Urinary bladder (tissue), 4 donors: Measurements from ENCODE around the gene DYSF. TPM values are rescaled to one million over a fixed set of nuclear protein-coding genes. Genes with fewer than 3 reads are reported as not detected.

Source experiments
- DNase-seq: peaks from one replicate; pipeline ENCODE4 v3.0.0-alpha.2; 2015; ENCODE audit errors: extremely low spot score
- H3K27ac ChIP-seq: one replicate; pipeline ENCODE4 v1.5.1; 2013; ENCODE audit warnings: low read depth, mild to moderate bottlenecking, moderate library complexity
- H3K36me3 ChIP-seq: one replicate; pipeline ENCODE4 v1.6.1; 2013; ENCODE audit warnings: mild to moderate bottlenecking, moderate library complexity; ENCODE audit not compliant: insufficient read depth
- H3K4me1 ChIP-seq: one replicate; pipeline ENCODE4 v1.6.1; 2013; ENCODE audit warnings: mild to moderate bottlenecking, moderate library complexity; ENCODE audit not compliant: insufficient read depth
- H3K4me3 ChIP-seq: one replicate; pipeline ENCODE4 v1.5.1; 2013; ENCODE audit warnings: low read depth, low read length
- WGBS: extraction: QIAGEN DNeasy Blood & Tissue Kit; methylation state at CpG from one replicate; pipeline ENCODE4 v1.1.7; 2013; 5-methylcytosine and 5-hydroxymethylcytosine counted together
- polyA plus RNA-seq: library from polyadenylated mRNA; stranded (reverse); fragments of 200-250 nt; gene quantifications from one replicate; pipeline ENCODE4 v1.2.3, GENCODE V29; 2013
- total RNA-seq: library from RNA; depleted of rRNA; stranded (reverse); fragments of >200 nt; gene quantifications from one replicate; pipeline ENCODE4 v1.2.3, GENCODE V29; 2014
- donor health status: healthy with polysubstance abuse.
- donor health status: healthy.

Gene DYSF
- total and polyA plus RNA-seq, 2 donors: 19.0 to 22.9 TPM

DNA sequence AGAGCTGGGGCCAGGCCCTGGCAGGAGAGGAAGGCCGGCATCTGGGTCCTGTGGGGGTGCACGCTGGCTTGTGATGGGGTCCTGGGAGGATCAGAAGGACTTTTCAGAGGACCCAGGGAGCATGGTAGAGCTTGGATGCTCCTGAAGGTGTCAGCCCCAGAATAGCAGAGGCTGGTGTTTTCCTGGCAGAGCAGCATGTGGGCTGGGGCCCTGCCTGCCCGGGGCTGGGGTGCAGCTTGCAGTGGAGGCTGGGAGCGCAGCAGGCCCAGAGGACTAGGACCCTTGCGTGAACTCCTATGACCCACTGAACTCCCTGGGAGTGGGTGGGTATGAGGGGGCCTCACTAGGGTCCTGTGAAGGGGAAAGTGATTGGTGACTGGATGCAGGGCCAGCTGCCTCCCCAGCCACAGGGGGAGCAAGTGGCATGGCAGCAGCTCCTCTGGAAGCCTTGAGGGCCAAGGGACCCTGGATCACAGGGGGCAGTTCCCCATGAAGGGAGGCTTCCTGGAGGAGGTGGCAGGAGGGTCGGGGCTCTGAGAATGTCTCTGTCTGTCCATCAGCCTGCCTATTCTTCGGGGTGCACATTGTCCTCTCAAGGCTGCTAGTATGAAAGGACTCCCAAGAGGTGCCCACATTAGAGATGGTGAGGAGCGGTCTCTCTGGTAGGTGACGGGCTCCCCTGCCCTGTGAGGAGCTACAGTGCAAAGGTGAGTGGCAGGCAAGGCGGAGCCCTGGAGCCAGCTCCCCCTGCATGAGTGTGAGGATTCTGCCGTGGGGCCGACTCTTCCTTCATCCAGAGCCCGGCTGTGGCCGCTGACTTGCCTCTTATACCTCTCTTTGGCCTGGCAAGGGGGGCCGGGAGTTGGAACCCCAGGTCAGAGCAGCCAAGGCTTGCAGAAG lies 249.0 kb downstream of the DYSF start:
- no peak overlapping the region for H3K27ac ChIP-seq
- H3K4me3 ChIP-seq: no peak overlapping the region
- no peaks in the 10 kb centered on the region for H3K4me1 ChIP-seq
- no peaks in the 10 kb centered on the region for H3K36me3 ChIP-seq
- 85% methylated on average over 15 of the region's 15 CpGs for WGBS
- no peak for DNase-seq

DNA sequence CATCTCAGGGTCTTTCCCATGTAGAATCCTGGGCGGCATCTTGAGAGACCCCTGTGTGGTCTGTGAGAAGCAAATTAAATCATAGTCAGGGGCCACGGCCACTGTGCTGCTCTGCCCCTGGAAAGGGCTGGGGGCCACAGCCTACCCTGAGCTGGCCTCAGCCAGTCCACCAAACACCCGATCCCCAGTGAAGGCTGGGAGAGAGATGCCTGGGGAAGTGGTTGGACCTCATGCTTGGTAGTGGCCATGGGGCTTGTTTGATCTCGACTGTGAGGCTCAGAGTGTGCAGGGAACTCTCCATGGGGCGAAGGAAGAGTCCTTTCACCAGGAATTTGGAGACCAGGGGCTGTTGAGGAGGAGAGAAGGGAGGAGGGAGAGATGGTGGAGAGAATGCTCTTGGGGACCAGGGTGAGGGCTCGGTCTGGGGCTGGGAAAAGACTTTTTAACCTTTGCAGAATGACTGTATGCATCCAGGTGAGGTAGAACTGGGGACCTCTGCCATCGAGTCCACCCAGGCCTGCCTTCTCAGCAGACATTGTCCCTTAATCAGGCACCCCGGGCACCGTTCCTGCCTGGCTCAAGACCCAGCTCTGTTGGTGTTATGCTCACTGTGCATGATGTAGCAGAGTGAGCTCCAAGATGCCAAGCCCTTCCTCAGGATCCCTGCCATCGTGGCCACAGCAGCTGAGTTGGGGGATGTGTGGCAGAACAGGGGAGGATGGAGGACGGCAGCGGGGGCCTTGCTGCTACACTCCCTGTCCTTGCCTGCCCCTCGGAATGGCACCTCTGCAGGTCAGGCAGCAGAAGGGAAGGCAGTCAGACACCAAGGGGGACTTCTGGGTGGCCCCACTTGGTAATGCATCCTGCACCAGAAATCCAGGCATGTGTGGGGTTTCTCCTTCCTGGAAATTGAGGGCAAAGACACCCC lies 249.9 kb downstream of the DYSF start:
- Histone ChIP-seq H3K4me3 (no peak overlapping the region), H3K36me3 (no peaks in the 10 kb centered on the region), H3K27ac (no peak overlapping the region), H3K4me1 (no peaks in the 10 kb centered on the region)
- 83% methylated on average over 13 of the region's 13 CpGs for WGBS
- DNase-seq: no peak

DNA sequence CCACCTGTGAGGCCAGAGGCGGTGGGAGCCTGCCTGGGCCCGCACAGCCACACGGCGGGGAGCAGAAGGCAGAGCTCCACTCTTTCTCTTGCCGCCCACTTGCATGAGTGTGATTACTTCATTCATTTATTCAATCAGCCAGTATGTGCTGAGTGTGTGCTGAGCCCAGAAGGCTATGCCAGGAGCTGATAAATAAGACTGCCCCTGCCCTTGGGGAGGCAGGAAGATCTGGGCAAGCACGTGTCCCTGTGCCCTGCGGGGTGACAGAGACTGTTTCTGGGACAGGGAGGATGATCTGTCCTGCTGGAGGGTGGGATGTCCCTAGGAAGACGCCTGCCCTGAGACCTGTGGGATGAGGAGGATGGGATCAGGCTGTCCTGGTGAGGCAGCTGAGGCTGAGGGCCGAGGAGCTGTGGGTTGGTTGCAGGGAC lies 250.8 kb downstream of the DYSF start:
- WGBS: 84% methylated on average over 9 of the region's 9 CpGs
- Histone ChIP-seq H3K4me1 (no peaks in the 10 kb centered on the region), H3K27ac (no peak overlapping the region), H3K4me3 (no peak overlapping the region), H3K36me3 (no peaks in the 10 kb centered on the region)
- no peak for DNase-seq

DNA sequence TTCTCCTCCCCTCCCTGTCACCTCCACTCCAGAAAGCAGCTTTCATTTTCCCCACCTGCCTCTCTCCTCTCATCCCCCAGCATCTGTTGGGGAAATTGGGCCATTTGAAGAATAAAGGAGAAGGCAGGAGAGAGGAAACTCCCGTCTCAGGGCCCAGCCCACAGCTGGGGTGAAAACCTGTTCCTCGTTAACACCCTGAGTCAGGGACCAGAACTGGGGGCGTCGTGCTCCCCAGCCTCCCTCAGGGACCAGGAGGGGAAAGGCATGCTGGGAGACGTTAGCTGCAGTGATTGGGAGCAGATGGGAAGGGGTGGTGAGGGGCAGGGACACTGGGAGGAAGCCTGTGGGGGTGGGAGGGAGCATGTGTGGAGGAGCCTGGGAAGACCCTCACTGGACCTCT lies 251.3 kb downstream of the DYSF start:
- no peak overlapping the region for H3K4me3 ChIP-seq
- no peak overlapping the region for H3K27ac ChIP-seq
- DNase-seq: no peak
- 75% methylated on average over 5 of the region's 5 CpGs for WGBS
- H3K4me1 ChIP-seq: no peaks in the 10 kb centered on the region
- H3K36me3 ChIP-seq: no peaks in the 10 kb centered on the region

DNA sequence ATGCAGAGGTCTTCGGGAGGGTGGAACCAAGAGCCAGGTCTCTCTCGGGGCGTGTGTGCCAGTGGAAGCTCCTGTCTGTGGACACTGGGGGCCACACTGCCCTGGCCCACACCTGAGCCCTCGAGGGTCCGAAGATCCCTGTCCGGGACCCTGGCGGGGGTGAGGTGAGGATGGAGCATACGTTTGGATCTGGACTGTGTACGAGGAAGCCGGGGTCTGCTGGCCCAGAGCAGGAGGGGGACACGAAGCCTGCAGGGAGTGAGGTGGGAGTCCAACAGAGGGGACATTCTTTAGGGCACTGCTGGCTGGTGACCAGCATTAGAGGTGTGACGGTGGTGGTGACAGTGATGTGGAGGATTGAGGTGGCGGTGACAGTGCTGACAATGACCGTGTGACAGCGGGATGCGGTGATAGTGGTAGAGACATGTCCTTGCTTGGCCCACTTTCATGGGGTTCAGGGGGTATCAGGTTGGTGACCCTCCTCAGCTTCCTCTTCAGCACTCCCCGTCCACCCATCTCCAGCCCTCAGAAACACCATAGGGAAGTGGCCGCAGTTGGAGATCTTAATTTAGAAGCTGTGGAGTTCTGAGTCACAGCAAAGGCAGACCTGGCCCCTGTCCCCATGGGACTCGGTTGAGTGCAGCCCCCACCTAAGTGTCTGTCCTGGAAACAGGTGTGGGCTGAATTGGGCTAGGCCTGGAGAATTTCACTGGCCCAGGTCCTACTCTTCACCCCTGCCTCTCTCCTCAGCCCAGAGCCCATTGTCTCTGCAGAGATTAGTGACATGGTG lies 252.0 kb downstream of the DYSF start:
- 94% methylated on average over 19 of the region's 19 CpGs for WGBS
- no peak for DNase-seq
- Histone ChIP-seq H3K4me1 (no peaks in the 10 kb centered on the region), H3K27ac (no peak overlapping the region), H3K36me3 (no peaks in the 10 kb centered on the region), H3K4me3 (no peak overlapping the region)

DNA sequence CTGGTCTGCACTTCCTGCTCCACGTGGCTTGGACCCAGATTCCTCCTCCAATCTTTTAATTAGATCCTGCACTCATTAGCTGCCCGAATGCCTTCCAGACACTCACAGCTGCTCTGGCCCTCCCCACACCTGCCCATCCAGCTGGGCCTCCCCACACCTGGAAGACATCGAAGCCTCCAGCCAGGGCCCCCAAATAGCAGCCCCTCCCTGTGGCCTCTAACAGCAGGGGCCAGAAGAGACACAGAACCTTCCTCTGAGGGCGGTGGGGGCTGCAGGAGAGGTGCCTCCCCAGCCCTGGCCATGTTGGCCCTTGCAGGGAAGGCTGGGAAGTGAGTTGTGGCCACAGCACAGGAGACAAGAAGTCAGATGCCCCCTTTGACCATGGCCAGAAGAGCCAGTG lies 252.8 kb downstream of the DYSF start:
- Histone ChIP-seq H3K4me3 (no peak overlapping the region), H3K4me1 (no peaks in the 10 kb centered on the region), H3K27ac (no peak overlapping the region), H3K36me3 (no peaks in the 10 kb centered on the region)
- 78% methylated on average over 4 of the region's 4 CpGs for WGBS
- no peak for DNase-seq

DNA sequence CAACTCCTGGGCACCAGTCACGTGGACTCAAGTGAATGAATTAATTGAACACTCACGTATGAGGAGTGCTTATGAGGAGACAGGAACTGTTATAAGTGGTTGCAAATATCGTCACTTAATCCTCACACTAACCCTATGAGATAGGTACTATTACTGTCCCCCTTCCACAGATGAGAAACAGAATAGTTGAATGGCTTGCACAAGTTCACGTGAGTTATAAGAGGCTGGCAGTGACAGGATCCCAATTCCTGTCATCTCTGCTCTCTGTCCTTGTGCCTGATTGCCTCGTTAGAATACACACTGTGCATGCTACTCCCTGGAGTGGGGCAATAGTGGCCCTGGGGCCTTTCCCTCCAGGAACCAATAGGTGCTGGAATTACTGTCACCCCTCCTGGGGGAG lies 253.5 kb downstream of the DYSF start:
- 88% methylated on average over 5 of the region's 5 CpGs for WGBS
- H3K27ac ChIP-seq: no peak overlapping the region
- no peaks in the 10 kb centered on the region for H3K4me1 ChIP-seq
- H3K4me3 ChIP-seq: no peak overlapping the region
- no peaks in the 10 kb centered on the region for H3K36me3 ChIP-seq
- DNase-seq: no peak

DNA sequence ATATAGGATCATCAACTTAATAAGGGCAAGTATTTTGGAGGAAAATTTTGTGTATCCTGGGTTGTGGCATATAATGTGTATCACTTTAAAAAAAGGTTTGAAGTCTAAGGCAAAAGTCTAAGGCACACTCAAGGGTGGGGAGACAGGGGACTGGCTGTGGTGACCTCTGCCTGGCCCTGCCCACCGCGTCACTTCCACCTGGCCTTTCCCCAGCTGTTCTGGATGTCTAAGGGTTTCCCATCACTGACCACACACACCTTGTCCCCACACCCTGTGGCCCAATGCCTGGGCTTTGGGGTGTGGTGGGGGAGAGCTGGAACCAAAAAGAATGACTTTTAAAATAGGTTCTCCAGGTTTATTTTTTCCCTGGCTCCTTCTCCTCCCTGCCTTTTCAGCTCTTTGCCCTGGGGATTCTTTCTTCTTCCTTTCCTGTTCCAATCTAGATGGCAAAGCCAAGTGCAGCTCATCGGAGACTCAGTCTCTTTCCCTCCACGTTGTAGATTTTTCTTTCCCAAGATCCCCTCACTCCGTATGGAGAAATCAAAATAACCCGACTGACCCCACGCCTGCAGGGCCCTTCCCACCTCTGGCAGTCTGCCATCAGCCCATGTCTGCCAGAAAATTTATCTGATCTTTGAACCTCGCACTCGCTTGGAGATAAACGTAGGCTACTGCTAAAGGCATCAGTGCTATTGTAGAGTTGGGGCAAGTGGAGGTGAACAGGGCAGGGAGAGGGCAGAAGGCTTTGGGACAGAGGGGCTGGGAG lies 257.2 kb downstream of the DYSF start:
- H3K27ac ChIP-seq: no peak overlapping the region

DNA sequence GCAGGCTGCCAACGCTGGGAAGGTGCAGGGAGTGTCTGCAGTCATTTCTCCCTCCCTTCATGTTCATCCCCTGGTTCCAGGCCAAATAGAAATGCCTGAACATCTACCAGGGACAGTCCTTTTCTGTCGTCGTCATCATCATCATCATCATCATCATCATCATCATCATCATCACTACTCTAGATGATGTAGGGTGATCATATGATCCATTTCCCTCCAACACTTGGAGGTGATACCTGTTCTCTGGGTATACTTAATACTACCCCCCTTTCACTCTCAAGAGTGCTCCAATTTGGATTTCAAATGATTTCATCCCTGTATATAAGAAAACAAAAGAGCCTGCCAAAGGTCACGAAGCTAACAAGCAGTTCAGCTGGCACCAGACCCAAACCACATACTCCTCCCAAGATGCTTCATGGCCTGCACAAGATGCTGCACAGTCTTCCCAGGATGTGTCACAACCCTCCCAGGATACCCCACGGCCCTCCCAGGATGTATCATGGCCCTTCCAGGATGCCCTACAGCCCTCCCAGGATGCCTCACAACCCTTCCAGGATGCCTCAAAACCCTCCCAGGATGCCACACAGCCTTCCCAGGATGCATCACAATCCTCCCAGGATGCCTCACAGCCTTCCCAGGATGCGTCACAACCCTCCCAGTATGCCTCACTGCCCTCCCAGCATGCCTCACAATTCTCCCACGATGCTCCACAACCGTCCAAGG lies 257.9 kb downstream of the DYSF start:
- Histone ChIP-seq H3K36me3 (no peaks in the 10 kb centered on the region), H3K4me3 (no peak overlapping the region), H3K4me1 (no peaks in the 10 kb centered on the region), H3K27ac (no peak overlapping the region)
- WGBS: 69% methylated on average over 8 of the region's 8 CpGs
- no peak for DNase-seq

More for the DNA sequence above, 257.2 kb downstream of the DYSF start:
- 48% methylated on average over 10 of the region's 10 CpGs for WGBS
- Histone ChIP-seq H3K36me3 (no peaks in the 10 kb centered on the region), H3K4me3 (no peak overlapping the region), H3K4me1 (no peaks in the 10 kb centered on the region)
- no peak for DNase-seq

DNA sequence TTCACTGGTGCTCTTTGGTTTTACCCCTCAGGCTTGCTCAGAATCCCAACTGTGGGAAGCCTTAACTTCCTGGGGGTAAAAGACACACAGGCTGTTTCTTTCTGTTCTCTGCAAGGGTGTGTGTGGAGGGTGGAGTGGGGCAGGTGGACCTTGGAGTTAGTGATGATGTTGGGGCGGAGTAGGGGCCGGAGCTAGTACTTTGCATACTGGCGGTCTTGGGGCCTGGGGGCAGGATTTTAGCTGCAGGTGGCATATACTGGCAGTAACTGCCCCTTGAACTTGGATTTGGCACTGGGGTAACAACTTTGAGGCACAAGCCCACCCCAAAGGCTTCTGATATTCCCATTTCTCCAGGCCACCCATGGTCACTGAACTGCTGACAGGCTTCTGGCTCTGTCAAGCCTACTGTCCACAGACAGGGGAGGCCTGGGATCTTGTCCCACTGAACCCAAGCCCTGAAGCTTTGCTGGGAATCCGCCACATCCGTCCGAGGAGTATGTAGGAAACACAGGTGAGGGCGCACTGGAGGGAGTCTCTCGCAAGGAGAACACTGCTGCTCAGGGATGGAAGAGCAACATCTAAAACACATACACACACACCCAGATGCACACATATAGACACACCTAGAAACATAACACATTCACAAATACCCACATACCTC lies 258.9 kb downstream of the DYSF start:
- 98% methylated on average over 8 of the region's 8 CpGs for WGBS
- no peak overlapping the region for H3K27ac ChIP-seq
- no peak overlapping the region for H3K4me3 ChIP-seq
- no peaks in the 10 kb centered on the region for H3K4me1 ChIP-seq
- no peak for DNase-seq
- H3K36me3 ChIP-seq: no peaks in the 10 kb centered on the region

DNA sequence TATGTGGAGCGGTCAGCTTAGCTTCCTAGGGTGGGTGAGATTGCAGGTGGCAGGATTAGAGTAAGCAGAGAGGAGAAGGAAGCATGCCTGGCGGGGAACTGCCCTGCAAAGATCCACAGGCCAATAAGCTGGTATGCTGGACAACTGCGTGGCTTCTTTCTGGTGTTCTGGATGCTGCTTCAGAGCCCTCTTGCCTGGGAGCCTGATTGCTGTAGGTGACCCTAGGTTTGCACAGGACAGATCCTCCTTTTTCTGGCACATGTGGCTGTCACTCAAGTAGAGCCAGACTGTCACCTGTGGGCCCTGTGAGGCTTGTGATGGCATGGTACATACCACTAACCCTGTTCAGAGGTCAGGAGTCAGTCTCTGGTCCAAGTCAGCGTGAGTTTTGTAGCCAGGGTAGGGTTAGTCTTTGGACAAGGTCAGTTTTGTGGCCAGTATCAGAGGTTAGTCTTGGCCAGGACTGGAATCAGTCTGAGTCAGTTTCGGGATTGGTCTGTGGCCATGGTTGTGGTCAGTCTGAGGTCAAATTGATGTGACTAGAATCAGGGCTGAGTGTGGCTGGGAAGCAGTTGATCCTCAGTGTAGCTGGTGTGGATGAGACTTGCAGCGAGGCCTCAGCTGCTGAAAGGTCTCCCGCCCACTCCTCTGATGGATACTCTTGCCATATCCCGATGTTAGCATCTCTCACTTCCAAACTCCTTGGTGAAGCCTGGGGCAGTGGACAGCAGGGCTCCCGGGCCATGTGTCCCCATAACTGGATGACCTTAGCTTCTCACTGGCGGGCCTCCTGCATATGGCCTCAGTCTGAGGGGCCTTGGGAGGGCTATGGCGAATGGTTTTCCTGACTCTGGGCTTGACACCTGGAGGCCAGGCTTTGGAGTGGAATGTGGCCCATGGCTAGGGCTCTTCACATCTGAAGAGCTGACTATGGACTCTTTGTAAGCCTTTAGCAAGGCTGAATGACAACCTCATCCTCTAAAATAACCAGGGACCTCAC lies 260.5 kb downstream of the DYSF start:
- Histone ChIP-seq H3K36me3 (no peaks in the 10 kb centered on the region), H3K4me3 (no peak overlapping the region), H3K27ac (no peak overlapping the region), H3K4me1 (no peaks in the 10 kb centered on the region)
- DNase-seq: no peak
- 93% methylated on average over 11 of the region's 11 CpGs for WGBS
